Right cardiac atrium (tissue), 5 donors: Measurements from ENCODE around the gene ZNF682. TPM values are rescaled to one million over a fixed set of nuclear protein-coding genes. Genes with fewer than 3 reads are reported as not detected.
"Not testable (repeated sequence)": the region's sequence is repeated elsewhere in the genome, so short reads cannot be mapped to it uniquely, and the experiment has no call there.

Source experiments
- ATAC-seq, 2 donors: fragments of 200-7000 bp; cut with Tn5 transposase; one replicate each; pipeline versions ENCODE4 v1.8.0 to v1.9.1; 2020; ENCODE audit warnings: moderate library complexity in 2 of 2, mild to moderate bottlenecking in 1 of 2
- DNase-seq, 3 donors: peaks; one replicate each; pipeline ENCODE4 v3.0.0-alpha.2; 2020
- H3K27ac ChIP-seq: one replicate; pipeline ENCODE4 v1.5.1; 2013; ENCODE audit warnings: mild to moderate bottlenecking, low read length, control low read depth, moderate library complexity
- H3K27me3 ChIP-seq: one replicate; pipeline ENCODE4 v1.6.1; 2013; ENCODE audit not compliant: control insufficient read depth, insufficient read depth
- H3K4me1 ChIP-seq: one replicate; pipeline ENCODE4 v1.6.1; 2013; ENCODE audit warnings: low read length; ENCODE audit not compliant: control insufficient read depth, insufficient read depth
- H3K4me3 ChIP-seq: one replicate; pipeline ENCODE4 v1.5.1; 2013; ENCODE audit warnings: low read length, control low read depth
- H3K9me3 ChIP-seq: one replicate; pipeline ENCODE4 v1.6.1; 2013; ENCODE audit warnings: low read length; ENCODE audit not compliant: control insufficient read depth
- WGBS: extraction: QIAGEN DNeasy Blood & Tissue Kit; methylation state at CpG from one replicate; pipeline ENCODE4 v1.1.7; 2013; 5-methylcytosine and 5-hydroxymethylcytosine counted together
- intact Hi-C, 4 donors: fragments of 100-400 bp; cut with DNase I; formaldehyde crosslinking; loops; one replicate each; pipeline versions ENCODE4 v1.11.0 to v1.14.0; 2022 to 2023
- polyA plus RNA-seq: library from polyadenylated mRNA; stranded (reverse); fragments of 200-250 nt; gene quantifications from one replicate; pipeline ENCODE4 v1.2.3, GENCODE V29; 2013
- total RNA-seq, 4 donors: library from RNA; stranded (reverse); fragmentation: NEBNext Ultra II Directional; extraction: Animal tissue kit (Norgen Biotek cat#: 25700); gene quantifications; one replicate each; pipeline ENCODE4 v1.2.1, GENCODE V29; 2021
- donor health status: healthy with polysubstance abuse.
- donor health status: DM: no; HTN: yes; CAD: no.
- donor health status: DM: no; HTN: no; CAD: no.
- donor health status: DM: no; HTN: yes; CAD: no; lungs with severe emphysema.
- donor health status: DM: yes; HTN: yes; CAD: no.

The ZNF682 gene
- total and polyA plus RNA-seq, 5 donors, result 3.2 to 4.2 (median 4.0) TPM

DNA sequence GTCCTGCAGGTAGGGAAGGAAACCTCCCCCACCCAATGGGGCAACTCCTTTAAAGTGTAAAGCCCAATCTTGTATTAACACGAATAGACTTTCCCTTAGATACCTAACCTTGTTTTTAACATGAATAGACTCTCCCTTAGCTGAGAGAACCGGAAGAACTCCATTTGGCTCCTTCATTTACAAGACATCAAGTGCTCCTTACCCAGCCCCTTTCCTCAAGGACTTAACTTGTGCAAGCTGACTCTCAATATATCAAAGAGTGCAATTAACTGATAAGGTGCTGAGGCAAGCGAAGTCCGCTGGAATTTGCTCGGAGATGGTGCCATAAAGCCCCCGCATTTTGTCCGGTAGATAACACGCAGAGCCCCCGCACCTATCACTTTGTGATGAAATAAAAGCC is 28.6 kb upstream of the ZNF682 start:
- H3K27me3 ChIP-seq, result no peaks in the 10 kb centered on the region
- WGBS, result 6% methylated on average over 9 of the region's 9 CpGs

DNA sequence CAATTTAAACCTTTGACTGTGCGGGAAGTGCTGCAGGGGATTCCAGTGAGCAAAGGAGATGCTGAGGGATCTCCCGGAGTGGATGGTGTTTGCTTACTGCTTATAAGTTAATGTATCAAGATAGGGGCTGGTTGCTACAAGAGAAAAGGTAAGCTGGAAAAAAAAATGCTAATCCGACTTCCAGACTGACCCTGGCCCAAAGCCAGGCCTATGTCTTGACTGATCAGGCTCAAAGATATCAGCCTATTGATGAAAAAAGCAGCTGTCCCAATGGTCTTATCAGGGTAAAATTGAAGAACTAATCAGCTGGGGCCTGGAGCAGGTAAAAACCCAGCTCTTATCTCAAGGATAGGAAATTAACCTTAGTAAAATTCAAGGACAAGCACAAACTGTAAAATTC is 27.6 kb upstream of the ZNF682 start:
- ATAC-seq (no peak), DNase-seq (no peak)
- 61% methylated on average over 3 of the region's 3 CpGs for WGBS
- Histone ChIP-seq H3K4me3 (no peak overlapping the region), H3K9me3 (no peaks in the 10 kb centered on the region), H3K27ac (no peak overlapping the region), H3K4me1 (no peaks in the 10 kb centered on the region), H3K27me3 (no peaks in the 10 kb centered on the region)
- intact Hi-C loops, result no loop called here

More for the DNA sequence above, 28.6 kb upstream of the ZNF682 start:
- DNase-seq, result no peak
- ATAC-seq, result no peak
- Histone ChIP-seq H3K4me3 (no peak overlapping the region), H3K27ac (no peak overlapping the region), H3K9me3 (no peaks in the 10 kb centered on the region), H3K4me1 (no peaks in the 10 kb centered on the region)
- intact Hi-C loops, result no loop called here

- ATAC-seq (no peak), DNase-seq (no peak)
- 62% methylated on average over 1 of the region's 1 CpG for WGBS
- Histone ChIP-seq H3K27me3 (no peaks in the 10 kb centered on the region), H3K4me1 (no peaks in the 10 kb centered on the region), H3K9me3 (no peaks in the 10 kb centered on the region), H3K4me3 (no peak overlapping the region), H3K27ac (no peak overlapping the region)
- intact Hi-C loops, result no loop called here
Observed at GRCh38 chr19:20060282-20060681, 21.0 kb upstream of the ZNF682 start.

GRCh38 chr19:20058738-20059137 is 19.4 kb upstream of the ZNF682 start:
- not testable (repeated sequence) for H3K4me1 ChIP-seq, ATAC-seq, H3K27me3 ChIP-seq, H3K9me3 ChIP-seq, H3K4me3 ChIP-seq, DNase-seq, H3K27ac ChIP-seq
- intact Hi-C loops, result loop anchor here in 1 of 4 donors (10.0 kb wide), 1 partner anchor 106 kb away; the partner anchor contains the start of gene ZNF486

- ATAC-seq (peak; percentile 100), DNase-seq (peak; percentile 97 to 99 (median 98))
- peak overlapping the region; percentile 93 for H3K27ac ChIP-seq
- WGBS, result under 1% methylated on average over 43 of the region's 43 CpGs
- no peaks in the 10 kb centered on the region for H3K27me3 ChIP-seq
- H3K4me1 ChIP-seq, result peaks cover 3% of the 10 kb centered on the region
- H3K4me3 ChIP-seq, result peak overlapping the region; percentile 73
- intact Hi-C loops, result loop anchor here in 1 of 4 donors (10.0 kb wide), 1 partner anchor 113 kb away; the partner anchor contains the start of gene ZNF486
- H3K9me3 ChIP-seq, result no peaks in the 10 kb centered on the region
Observed at GRCh38 chr19:20051841-20052768, 12.8 kb upstream of the ZNF682 start.

- H3K9me3 ChIP-seq, H3K4me1 ChIP-seq, H3K27ac ChIP-seq, H3K27me3 ChIP-seq, H3K4me3 ChIP-seq, DNase-seq, ATAC-seq, intact Hi-C loops: not testable (repeated sequence)
- WGBS, result 54% methylated on average over 5 of the region's 5 CpGs
Observed at GRCh38 chr19:20045742-20046141, 6.4 kb upstream of the ZNF682 start.

- intact Hi-C loops, result no loop called here
- H3K9me3 ChIP-seq, result no peaks in the 10 kb centered on the region
- 35% methylated on average over 3 of the region's 3 CpGs for WGBS
- H3K27me3 ChIP-seq, result no peaks in the 10 kb centered on the region
- no peak overlapping the region for H3K4me3 ChIP-seq
- H3K4me1 ChIP-seq, result no peaks in the 10 kb centered on the region
- ATAC-seq (peak in 1 of 2 donors; percentile 82), DNase-seq (no peak)
- no peak overlapping the region for H3K27ac ChIP-seq
Observed at GRCh38 chr19:20044663-20045062, 5.4 kb upstream of the ZNF682 start.

- intact Hi-C loops, result no loop called here
- Histone ChIP-seq H3K4me1 (no peaks in the 10 kb centered on the region), H3K9me3 (no peaks in the 10 kb centered on the region), H3K4me3 (peak overlapping the region; percentile 72), H3K27me3 (no peaks in the 10 kb centered on the region), H3K27ac (no peak overlapping the region)
- DNase-seq, result no peak
- no peak for ATAC-seq
- WGBS, result under 1% methylated on average over 26 of the region's 26 CpGs
Observed at GRCh38 chr19:20038358-20039202, 725 bp downstream of the ZNF682 start.

DNA sequence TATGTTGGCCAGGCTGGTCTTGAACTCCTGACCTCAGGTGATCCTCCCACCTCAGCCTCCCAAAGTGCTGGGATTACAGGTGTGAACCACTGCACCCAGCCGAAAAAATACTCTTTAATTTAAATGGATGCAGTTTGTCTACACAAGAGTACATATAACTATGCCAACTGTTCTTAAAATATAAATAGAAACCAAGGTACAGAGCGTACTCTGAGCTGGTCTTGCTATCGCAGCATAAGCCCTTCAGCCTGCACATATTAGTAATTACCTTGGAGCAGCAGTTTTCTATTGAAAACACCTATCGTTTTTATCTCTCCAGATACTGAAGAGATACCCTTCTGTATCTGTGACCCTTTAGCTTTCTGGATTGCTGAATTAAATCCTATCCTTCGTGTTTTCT is 3.4 kb downstream of the ZNF682 start:
- no peak overlapping the region for H3K4me3 ChIP-seq
- H3K27ac ChIP-seq, result no peak overlapping the region
- no peaks in the 10 kb centered on the region for H3K27me3 ChIP-seq
- DNase-seq, result no peak
- 85% methylated on average over 5 of the region's 5 CpGs for WGBS
- no peak for ATAC-seq
- no peaks in the 10 kb centered on the region for H3K9me3 ChIP-seq
- H3K4me1 ChIP-seq, result no peaks in the 10 kb centered on the region
- intact Hi-C loops, result no loop called here

DNA sequence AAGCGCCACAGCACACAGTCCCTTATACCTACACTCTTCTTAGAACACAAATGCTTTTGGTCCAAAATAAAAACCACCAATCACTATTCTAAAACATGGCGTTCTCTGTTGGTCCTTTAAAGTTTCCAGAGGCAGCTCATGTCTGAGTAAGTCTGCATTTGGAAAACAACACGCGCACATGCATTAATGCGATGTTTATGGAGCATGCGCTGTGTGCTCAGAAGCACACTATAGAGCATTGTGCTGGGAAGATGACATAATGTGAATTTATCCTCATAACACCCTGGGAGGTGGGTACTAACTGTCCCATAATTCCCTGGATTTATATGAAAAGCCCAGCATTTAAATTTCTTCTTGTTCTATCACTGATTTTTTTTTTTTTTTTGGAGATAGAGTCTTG is 10.7 kb downstream of the ZNF682 start:
- Histone ChIP-seq H3K27me3 (no peaks in the 10 kb centered on the region), H3K9me3 (no peaks in the 10 kb centered on the region), H3K27ac (no peak overlapping the region), H3K4me1 (no peaks in the 10 kb centered on the region), H3K4me3 (no peak overlapping the region)
- no peak for DNase-seq
- intact Hi-C loops, result no loop called here
- ATAC-seq, result no peak
- 95% methylated on average over 6 of the region's 6 CpGs for WGBS

DNA sequence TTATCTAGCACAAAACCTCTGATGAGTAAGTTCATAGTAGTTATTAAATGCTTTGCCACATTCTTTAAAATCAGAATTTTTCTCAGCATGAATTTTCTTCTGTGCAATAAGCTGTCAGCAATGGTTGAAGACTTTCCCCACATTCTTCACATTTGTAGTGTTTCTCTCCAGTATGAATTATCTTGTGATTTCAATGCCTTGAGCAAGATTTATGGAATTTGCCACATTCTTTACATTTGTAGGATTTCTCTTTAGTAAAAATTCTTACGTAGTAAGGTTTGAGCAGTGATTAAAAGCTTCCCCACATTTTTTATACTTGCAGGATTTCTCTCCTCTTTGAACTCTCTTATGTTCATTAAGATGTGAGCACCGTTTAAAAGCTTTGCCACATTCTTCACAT is 33.6 kb downstream of the ZNF682 start:
- ATAC-seq (no peak), DNase-seq (no peak)
- Histone ChIP-seq H3K27me3 (no peaks in the 10 kb centered on the region), H3K9me3 (no peaks in the 10 kb centered on the region), H3K4me3 (no peak overlapping the region), H3K4me1 (no peaks in the 10 kb centered on the region), H3K27ac (no peak overlapping the region)
- intact Hi-C loops, result loop anchor here in 1 of 4 donors (10.0 kb wide), 1 partner anchor 269 kb away; no protein-coding TSS in a partner anchor
- 99% methylated on average over 2 of the region's 2 CpGs for WGBS
